K562 (cell line): ENCODE results near the gene PDE6B.

ENCODE experiments used
- CBX5 ChIP-seq: IDR thresholded peaks from 2 replicates; pipeline ENCODE4 v1.6.1; 2014; ENCODE audit warnings: low read depth, borderline replicate concordance
- ERF ChIP-seq: fragments of 450-650 bp; formaldehyde crosslinking; IDR thresholded peaks from 2 replicates; pipeline ENCODE4 v1.4.0; 2020; ENCODE audit warnings: mild to moderate bottlenecking, mixed read lengths
- FOS ChIP-seq: IDR thresholded peaks from 3 replicates; pipeline ENCODE4 v1.6.1; 2011; ENCODE audit not compliant: insufficient read length; ENCODE audit errors: extremely low read depth
- HCFC1 ChIP-seq: IDR thresholded peaks from 2 replicates; pipeline ENCODE4 v1.6.1; 2012; ENCODE audit warnings: low read depth, low read length, improper control_type of control experiment
- IRF2 ChIP-seq: sonication (generic); formaldehyde crosslinking; IDR thresholded peaks from 2 replicates; pipeline ENCODE4 v1.8.1; 2022; ENCODE audit warnings: mild to moderate bottlenecking, missing genetic modification reagents
- KDM4B ChIP-seq, 2 experiments: fragments of 450-650 bp in 1 of 2; sonication (generic) in 1 of 2; IDR thresholded peaks; 2 replicates each; pipeline ENCODE4 v1.6.1; 2016 to 2017; ENCODE audit warnings: borderline replicate concordance in 2 of 2, antibody characterized with exemption in 1 of 2, low read depth in 1 of 2, mild to moderate bottlenecking in 1 of 2
- POLR2A ChIP-seq: fragments of 450-650 bp; conservative IDR thresholded peaks from 2 replicates; pipeline ENCODE4 v1.6.1; 2016
- POLR2AphosphoS5 ChIP-seq: IDR thresholded peaks from 2 replicates; pipeline ENCODE4 v1.6.1; 2011; ENCODE audit warnings: mild to moderate bottlenecking, low read depth, low read length, moderate library complexity; ENCODE audit not compliant: control insufficient read depth, insufficient read depth
- PRMT5 ChIP-seq: sonication (generic); formaldehyde crosslinking; IDR thresholded peaks from 2 replicates; pipeline ENCODE4 v1.5.0; 2020; ENCODE audit warnings: missing genetic modification reagents
- TCF7L2 ChIP-seq: fragments of 150-350 bp; IDR thresholded peaks from 2 replicates; pipeline ENCODE4 v1.6.1; 2016; ENCODE audit warnings: low read depth, mild to moderate bottlenecking, low read length, moderate library complexity
- ZNF280A ChIP-seq: fragments of 450-650 bp; IDR thresholded peaks from 2 replicates; pipeline ENCODE4 v1.6.1; 2018; ENCODE audit warnings: mild to moderate bottlenecking, low read depth; ENCODE audit not compliant: partially characterized antibody
- ZNF780A ChIP-seq: fragments of 250-450 bp; sonication (Bioruptor Pico); IDR thresholded peaks from 2 replicates; pipeline ENCODE4 v1.5.0; 2021; ENCODE audit warnings: mild to moderate bottlenecking
- TF ChIP-seq, protein P1 (sequence below): fragments of 250-450 bp; sonication (Bioruptor Pico); IDR thresholded peaks from 2 replicates; pipeline ENCODE4 v1.8.0; 2021; ENCODE audit warnings: moderate library complexity, mild to moderate bottlenecking, inconsistent platforms
- TF ChIP-seq, protein P2 (sequence below), 3 experiments: IDR thresholded peaks in 2 of 3; conservative IDR thresholded peaks in 1 of 3; 2 replicates each; pipeline ENCODE4 v1.5.1; 2011 to 2012; ENCODE audit warnings: low read length in 3 of 3, mild to moderate bottlenecking in 3 of 3, control low read depth in 2 of 3, improper control_type of control experiment in 1 of 3, inconsistent platforms in 1 of 3, low read depth in 1 of 3, mixed read lengths in 1 of 3, moderate library complexity in 1 of 3; ENCODE audit not compliant: insufficient read depth in 2 of 3

GRCh38 chr4:678331-679103, 53.1 kb downstream of the PDE6B start:
- TF ChIP-seq CBX5 (no peak), IRF2 (CRISPR knock-in tag) (no peak), TCF7L2 (no peak), POLR2A (0 out of 2 replicates have a peak, but pooled peaks have one; percentile 10), FOS (no peak), POLR2AphosphoS5 (no peak), ZNF780A (CRISPR knock-in tag) (no peak), ERF (CRISPR knock-in tag) (no peak), HCFC1 (no peak), PRMT5 (no peak), KDM4B (IDR thresholded peaks at IDR 0.05; ENCODE audit: borderline replicate concordance in 2 of 2, low read depth in 1 of 2) (no peak), ZNF280A (no peak)
- TF ChIP-seq, protein P1, sequence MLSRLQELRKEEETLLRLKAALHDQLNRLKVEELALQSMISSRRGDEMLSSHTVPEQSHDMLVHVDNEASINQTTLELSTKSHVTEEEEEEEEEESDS (CRISPR knock-in tag): no peak
- TF ChIP-seq, protein P2, sequence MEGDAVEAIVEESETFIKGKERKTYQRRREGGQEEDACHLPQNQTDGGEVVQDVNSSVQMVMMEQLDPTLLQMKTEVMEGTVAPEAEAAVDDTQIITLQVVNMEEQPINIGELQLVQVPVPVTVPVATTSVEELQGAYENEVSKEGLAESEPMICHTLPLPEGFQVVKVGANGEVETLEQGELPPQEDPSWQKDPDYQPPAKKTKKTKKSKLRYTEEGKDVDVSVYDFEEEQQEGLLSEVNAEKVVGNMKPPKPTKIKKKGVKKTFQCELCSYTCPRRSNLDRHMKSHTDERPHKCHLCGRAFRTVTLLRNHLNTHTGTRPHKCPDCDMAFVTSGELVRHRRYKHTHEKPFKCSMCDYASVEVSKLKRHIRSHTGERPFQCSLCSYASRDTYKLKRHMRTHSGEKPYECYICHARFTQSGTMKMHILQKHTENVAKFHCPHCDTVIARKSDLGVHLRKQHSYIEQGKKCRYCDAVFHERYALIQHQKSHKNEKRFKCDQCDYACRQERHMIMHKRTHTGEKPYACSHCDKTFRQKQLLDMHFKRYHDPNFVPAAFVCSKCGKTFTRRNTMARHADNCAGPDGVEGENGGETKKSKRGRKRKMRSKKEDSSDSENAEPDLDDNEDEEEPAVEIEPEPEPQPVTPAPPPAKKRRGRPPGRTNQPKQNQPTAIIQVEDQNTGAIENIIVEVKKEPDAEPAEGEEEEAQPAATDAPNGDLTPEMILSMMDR (IDR thresholded peaks at IDR 0.05 in 2 of 3, conservative IDR thresholded peaks at IDR 0.05 in 1 of 3; ENCODE audit: insufficient read depth in 2 of 3, low read depth in 1 of 3, low read length in 3 of 3): no peak
